H1 (cell line): ENCODE measurements around the gene ST6GALNAC3. TPM values are rescaled to one million over a fixed set of nuclear protein-coding genes. Genes with fewer than 3 reads are reported as not detected.

Experiments
- CTCF ChIA-PET: fragments of 300-600 bp; sonication (Branson Sonifier 250); formaldehyde crosslinking; loops from one replicate; lab custom pipeline; 2021; ENCODE audit not compliant: partially characterized antibody; lab: Charles Lee
- POLR2A ChIA-PET: fragments of 300-600 bp; sonication (Branson Sonifier 250); formaldehyde crosslinking; loops from one replicate; lab custom pipeline; 2021; ENCODE audit warnings: inconsistent platforms; ENCODE audit not compliant: partially characterized antibody; lab: Charles Lee
- DNase-seq, 2 experiments: peaks; one replicate each; pipeline versions ENCODE4 v3.0.0 to v3.0.0-alpha.2; 2010 to 2022; ENCODE audit warnings: low spot score in 2 of 2, low read depth in 1 of 2, mixed read lengths in 1 of 2
- FAIRE-seq: peaks from 2 replicates; lab custom pipeline; 2011; peaks lifted over from hg19 to GRCh38; lab: Jason Lieb, UNC
- H2AFZ ChIP-seq: 2 replicates; pipeline ENCODE4 v1.8.1; 2012; ENCODE audit warnings: low read length, inconsistent platforms
- H2AK5ac ChIP-seq: 2 replicates; pipeline ENCODE4 v1.6.1; 2013; ENCODE audit warnings: low read depth, low read length
- H2BK120ac ChIP-seq: replicated peaks from 2 replicates; pipeline ENCODE3; 2013; ENCODE audit warnings: low read depth, low read length, inconsistent platforms
- H2BK12ac ChIP-seq: 2 replicates; pipeline ENCODE4 v1.6.1; 2013; ENCODE audit warnings: low read depth, low read length
- H2BK15ac ChIP-seq: 2 replicates; pipeline ENCODE4 v1.6.1; 2013; ENCODE audit warnings: low read length
- H2BK20ac ChIP-seq: 2 replicates; pipeline ENCODE4 v1.6.1; 2013; ENCODE audit warnings: low read length
- H2BK5ac ChIP-seq: 2 replicates; pipeline ENCODE4 v1.6.1; 2013; ENCODE audit warnings: low read depth, low read length
- H3K14ac ChIP-seq: 2 replicates; pipeline ENCODE4 v1.6.1; 2013; ENCODE audit warnings: inconsistent platforms; ENCODE audit not compliant: insufficient read length
- H3K18ac ChIP-seq: 2 replicates; pipeline ENCODE4 v1.6.1; 2013; ENCODE audit warnings: low read length; ENCODE audit errors: extremely low read depth
- H3K23ac ChIP-seq: 2 replicates; pipeline ENCODE4 v1.6.1; 2013; ENCODE audit warnings: inconsistent platforms; ENCODE audit not compliant: insufficient read length
- H3K23me2 ChIP-seq: 2 replicates; pipeline ENCODE4 v1.6.1; 2013; ENCODE audit warnings: low read depth, low read length
- H3K27ac ChIP-seq: 2 replicates; pipeline ENCODE4 v1.6.1; 2011; ENCODE audit warnings: low read depth, low read length, inconsistent platforms
- H3K27me3 ChIP-seq, 4 experiments: replicated peaks in 1 of 4; 1 replicate in 1 of 4; 2 replicates in 3 of 4; pipeline versions ENCODE4 v1.6.1 to v1.8.1; 2011 to 2013; ENCODE audit warnings: low read length in 3 of 4, mild to moderate bottlenecking in 3 of 4, inconsistent platforms in 2 of 4, mixed read lengths in 2 of 4, moderate library complexity in 1 of 4; ENCODE audit not compliant: control insufficient read depth in 3 of 4, insufficient read depth in 3 of 4; ENCODE audit errors: extremely low read depth in 1 of 4
- H3K36me3 ChIP-seq, 4 experiments: 2 replicates each; pipeline versions ENCODE4 v1.6.1 to v1.8.1; 2011 to 2013; ENCODE audit warnings: mild to moderate bottlenecking in 4 of 4, low read length in 3 of 4, moderate library complexity in 2 of 4, control low read depth in 1 of 4, inconsistent platforms in 1 of 4; ENCODE audit not compliant: insufficient read depth in 4 of 4, control insufficient read depth in 2 of 4
- H3K4ac ChIP-seq: replicated peaks from 2 replicates; pipeline ENCODE3; 2013; ENCODE audit warnings: low read length, low read depth, mixed read lengths, inconsistent platforms; ENCODE audit not compliant: insufficient read length
- H3K4me1 ChIP-seq, 4 experiments: replicated peaks in 1 of 4; 1 replicate in 1 of 4; 2 replicates in 3 of 4; pipeline versions ENCODE4 v1.6.1 to v1.8.1; 2011 to 2013; ENCODE audit warnings: low read length in 3 of 4, inconsistent platforms in 2 of 4, mixed read lengths in 1 of 4; ENCODE audit not compliant: insufficient read depth in 4 of 4, control insufficient read depth in 3 of 4
- H3K4me2 ChIP-seq, 2 experiments: 2 replicates each; pipeline versions ENCODE4 v1.6.1 to v1.8.1; 2011 to 2013; ENCODE audit warnings: low read depth in 2 of 2, low read length in 2 of 2, control low read depth in 1 of 2, inconsistent platforms in 1 of 2, mild to moderate bottlenecking in 1 of 2; ENCODE audit not compliant: insufficient read depth in 1 of 2
- H3K4me3 ChIP-seq, 4 experiments: fragments of 200-600, 300-600 bp in 1 of 4; sonication (generic), shearing (Covaris generic), sonication (Bioruptor Twin) in 1 of 4; 2 replicates each; pipeline versions ENCODE4 v1.5.1 to v1.8.1; 2011 to 2016; ENCODE audit warnings: low read length in 4 of 4, low read depth in 3 of 4, control low read depth in 2 of 4, inconsistent platforms in 2 of 4, mild to moderate bottlenecking in 2 of 4, mixed read lengths in 1 of 4, moderate library complexity in 1 of 4; ENCODE audit not compliant: insufficient read depth in 2 of 4; ENCODE audit errors: extremely low read depth in 1 of 4
- H3K56ac ChIP-seq: replicated peaks from 2 replicates; pipeline ENCODE3; 2013; ENCODE audit warnings: low read depth, mild to moderate bottlenecking, mixed read lengths, low read length, inconsistent platforms; ENCODE audit not compliant: insufficient read length
- H3K79me1 ChIP-seq: 2 replicates; pipeline ENCODE4 v1.6.1; 2013; ENCODE audit warnings: low read depth, low read length, control low read depth
- H3K79me2 ChIP-seq, 2 experiments: 2 replicates each; pipeline versions ENCODE4 v1.6.1 to v1.8.1; 2012 to 2013; ENCODE audit warnings: low read length in 2 of 2, mild to moderate bottlenecking in 2 of 2, inconsistent platforms in 1 of 2; ENCODE audit not compliant: insufficient read depth in 2 of 2, control insufficient read depth in 1 of 2
- H3K9ac ChIP-seq, 4 experiments: replicated peaks in 1 of 4; 1 replicate in 1 of 4; 2 replicates in 3 of 4; pipeline versions ENCODE4 v1.6.1 to v1.8.1; 2011 to 2013; ENCODE audit warnings: low read depth in 3 of 4, low read length in 3 of 4, control low read depth in 2 of 4, mild to moderate bottlenecking in 2 of 4, moderate library complexity in 2 of 4, inconsistent platforms in 1 of 4; ENCODE audit errors: extremely low read depth in 1 of 4
- H3K9me3 ChIP-seq, 2 experiments: 2 replicates each; pipeline versions ENCODE4 v1.6.1 to v1.8.1; 2012 to 2013; ENCODE audit warnings: mild to moderate bottlenecking in 2 of 2, moderate library complexity in 2 of 2, control low read depth in 1 of 2, inconsistent platforms in 1 of 2, low read depth in 1 of 2, low read length in 1 of 2, mixed read lengths in 1 of 2; ENCODE audit not compliant: insufficient read depth in 2 of 2
- H4K20me1 ChIP-seq, 2 experiments: replicated peaks in 1 of 2; 2 replicates each; pipeline versions ENCODE3 to v1.8.1; 2011 to 2013; ENCODE audit warnings: inconsistent platforms in 2 of 2, low read length in 2 of 2, mild to moderate bottlenecking in 1 of 2; ENCODE audit not compliant: insufficient read depth in 2 of 2, control insufficient read depth in 1 of 2
- H4K5ac ChIP-seq: 2 replicates; pipeline ENCODE4 v1.6.1; 2013; ENCODE audit warnings: low read length, low read depth, mixed read lengths, inconsistent platforms; ENCODE audit not compliant: insufficient read length
- H4K8ac ChIP-seq: 2 replicates; pipeline ENCODE4 v1.8.0; 2013; ENCODE audit warnings: mild to moderate bottlenecking, moderate library complexity, low read length, inconsistent platforms; ENCODE audit not compliant: insufficient read depth; ENCODE audit errors: extremely low read depth
- H4K91ac ChIP-seq: replicated peaks from 2 replicates; pipeline ENCODE3; 2013; ENCODE audit warnings: low read length, mixed read lengths, inconsistent platforms; ENCODE audit not compliant: insufficient read length
- CEBPB ChIP-seq: IDR thresholded peaks from 2 replicates; pipeline ENCODE4 v1.6.1; 2012; ENCODE audit warnings: low read depth, low read length
- EZH2 ChIP-seq: fragments of 200-600 bp; sonication (generic); IDR thresholded peaks from 2 replicates; pipeline ENCODE4 v1.7.1; 2012; ENCODE audit warnings: low read depth, mild to moderate bottlenecking, moderate library complexity, low read length, inconsistent platforms; ENCODE audit not compliant: severe bottlenecking
- WGBS, 2 experiments: shearing (Covaris generic) in 1 of 2; methylation state at CpG; one replicate each; pipeline versions ENCODE4 v1.1.6 to v1.1.7; 2013 to 2015; ENCODE audit warnings: low lambda C conversion rate in 2 of 2, mixed read lengths in 2 of 2, inconsistent platforms in 1 of 2, low coverage in 1 of 2, missing lambda C conversion rate in 1 of 2; ENCODE audit not compliant: insufficient replicate concordance in 2 of 2, insufficient coverage in 1 of 2, insufficient read length in 1 of 2; ENCODE audit errors: extremely low coverage in 1 of 2, missing lambda C conversion rate in 1 of 2; 5-methylcytosine and 5-hydroxymethylcytosine counted together
- polyA plus RNA-seq, 7 experiments: library from polyadenylated mRNA; depleted of rRNA in 3 of 7; stranded (reverse) in 5 of 7; unstranded in 2 of 7; fragments of >200 nt in 5 of 7; fragments of 200-250 nt in 2 of 7; gene quantifications; 1 replicate in 5 of 7; 2 replicates in 1 of 7; 4 replicates in 1 of 7; pipeline versions ENCODE4 v1.2.1 to v1.2.3, GENCODE V29; 2011 to 2013; ENCODE audit warnings: missing spikeins in 2 of 7, mixed read lengths in 2 of 7
- total RNA-seq: library from RNA; stranded (reverse); fragmentation: NEBNext Ultra II Directional; extraction: Animal tissue kit (Norgen Biotek cat#: 25700); gene quantifications from 2 replicates; pipeline ENCODE4 v1.2.1, GENCODE V29; 2021
- TF ChIP-seq, protein P1 (sequence below): IDR thresholded peaks from 2 replicates; pipeline ENCODE4 v1.6.1; 2011; ENCODE audit warnings: low read depth, mild to moderate bottlenecking, low read length; ENCODE audit not compliant: insufficient read depth

The ST6GALNAC3 gene
- total and polyA plus RNA-seq, 2 of the 8 experiments (the other 6 are each of a cell fraction or from before 2014, with no cell fraction given), result 4.9 to 19.0 TPM

DNA sequence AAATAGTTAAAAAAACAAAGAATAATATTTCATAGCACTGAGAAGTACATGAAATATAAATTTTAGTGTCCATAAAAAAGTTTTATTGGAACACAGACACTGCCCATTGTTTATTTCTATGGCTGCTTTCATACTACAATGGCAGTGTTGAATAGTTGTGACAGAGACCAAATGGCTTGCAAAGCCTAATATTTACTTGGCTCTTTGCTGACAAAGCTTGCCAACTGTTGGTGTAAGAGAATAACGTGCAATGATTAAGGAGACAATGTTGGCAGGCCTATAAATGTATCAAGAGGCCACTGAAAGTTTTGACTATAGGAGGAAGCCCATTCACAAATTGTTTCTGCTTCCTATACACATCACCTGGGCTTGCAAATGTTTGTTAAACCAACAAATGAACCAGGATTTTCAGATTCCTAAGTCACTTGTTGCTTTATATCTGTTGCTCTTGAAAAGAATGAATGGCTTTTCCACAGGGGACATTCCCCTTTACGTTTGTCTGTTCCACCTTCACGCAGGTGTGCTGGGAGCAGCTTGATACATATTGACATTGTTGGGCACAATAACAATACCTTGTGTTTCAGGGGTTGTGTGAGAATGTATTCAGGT lies 5.5 kb upstream of the ST6GALNAC3 start:
- Histone ChIP-seq H2BK12ac (no peak overlapping the region), H3K27me3 (peaks cover 0 to 2% (median 0%) of the 10 kb centered on the region in 4 experiments; a peak in 1 of 7 replicates), H4K20me1 (no peaks in the 10 kb centered on the region), H3K56ac (no peak overlapping the region), H3K23me2 (no peaks in the 10 kb centered on the region), H4K5ac (no peak overlapping the region), H3K4ac (no peak overlapping the region), H3K4me3 (no peak overlapping the region), H3K23ac (no peak overlapping the region), H3K4me1 (peaks cover 0 to 6% (median 0%) of the 10 kb centered on the region in 4 experiments; a peak in 2 of 7 replicates), H4K8ac (no peak overlapping the region), H3K4me2 (no peak overlapping the region), H2AFZ (peak overlapping the region; percentile 46; the same call in 1 of the 2 replicates), H3K27ac (no peak overlapping the region), H3K36me3 (no peaks in the 10 kb centered on the region), H3K14ac (no peak overlapping the region), H2BK20ac (no peak overlapping the region), H3K9ac (no peak overlapping the region), H3K18ac (no peak overlapping the region), H3K79me1 (no peaks in the 10 kb centered on the region), H2BK5ac (no peak overlapping the region), H2AK5ac (no peak overlapping the region), H3K9me3 (no peaks in the 10 kb centered on the region), H4K91ac (no peak overlapping the region), H2BK15ac (no peak overlapping the region), H2BK120ac (no peak overlapping the region), H3K79me2 (no peaks in the 10 kb centered on the region)
- ChIA-PET CTCF (no interaction called here), POLR2A (interaction anchor here (0.8 kb wide), 1 partner anchor 133 kb away, joined by 3 read pairs; no protein-coding TSS in a partner anchor)
- 88% methylated on average over 3 of the region's 3 CpGs; no CpG with 5 or more reads in 1 of the 2 experiments for WGBS, 2 experiments
- FAIRE-seq (no peak), DNase-seq (no peak)
- no peak for TF ChIP-seq CEBPB
- TF ChIP-seq EZH2, result no peak
- TF ChIP-seq, protein P1, sequence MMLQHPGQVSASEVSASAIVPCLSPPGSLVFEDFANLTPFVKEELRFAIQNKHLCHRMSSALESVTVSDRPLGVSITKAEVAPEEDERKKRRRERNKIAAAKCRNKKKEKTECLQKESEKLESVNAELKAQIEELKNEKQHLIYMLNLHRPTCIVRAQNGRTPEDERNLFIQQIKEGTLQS, result no peak
